ENCODE measurements around the gene KLHL20.
"Not testable (repeated sequence)": the region's sequence is repeated elsewhere in the genome, so short reads cannot be mapped to it uniquely, and the experiment has no call there.

The KLHL20 gene, protein sequence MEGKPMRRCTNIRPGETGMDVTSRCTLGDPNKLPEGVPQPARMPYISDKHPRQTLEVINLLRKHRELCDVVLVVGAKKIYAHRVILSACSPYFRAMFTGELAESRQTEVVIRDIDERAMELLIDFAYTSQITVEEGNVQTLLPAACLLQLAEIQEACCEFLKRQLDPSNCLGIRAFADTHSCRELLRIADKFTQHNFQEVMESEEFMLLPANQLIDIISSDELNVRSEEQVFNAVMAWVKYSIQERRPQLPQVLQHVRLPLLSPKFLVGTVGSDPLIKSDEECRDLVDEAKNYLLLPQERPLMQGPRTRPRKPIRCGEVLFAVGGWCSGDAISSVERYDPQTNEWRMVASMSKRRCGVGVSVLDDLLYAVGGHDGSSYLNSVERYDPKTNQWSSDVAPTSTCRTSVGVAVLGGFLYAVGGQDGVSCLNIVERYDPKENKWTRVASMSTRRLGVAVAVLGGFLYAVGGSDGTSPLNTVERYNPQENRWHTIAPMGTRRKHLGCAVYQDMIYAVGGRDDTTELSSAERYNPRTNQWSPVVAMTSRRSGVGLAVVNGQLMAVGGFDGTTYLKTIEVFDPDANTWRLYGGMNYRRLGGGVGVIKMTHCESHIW

DNA sequence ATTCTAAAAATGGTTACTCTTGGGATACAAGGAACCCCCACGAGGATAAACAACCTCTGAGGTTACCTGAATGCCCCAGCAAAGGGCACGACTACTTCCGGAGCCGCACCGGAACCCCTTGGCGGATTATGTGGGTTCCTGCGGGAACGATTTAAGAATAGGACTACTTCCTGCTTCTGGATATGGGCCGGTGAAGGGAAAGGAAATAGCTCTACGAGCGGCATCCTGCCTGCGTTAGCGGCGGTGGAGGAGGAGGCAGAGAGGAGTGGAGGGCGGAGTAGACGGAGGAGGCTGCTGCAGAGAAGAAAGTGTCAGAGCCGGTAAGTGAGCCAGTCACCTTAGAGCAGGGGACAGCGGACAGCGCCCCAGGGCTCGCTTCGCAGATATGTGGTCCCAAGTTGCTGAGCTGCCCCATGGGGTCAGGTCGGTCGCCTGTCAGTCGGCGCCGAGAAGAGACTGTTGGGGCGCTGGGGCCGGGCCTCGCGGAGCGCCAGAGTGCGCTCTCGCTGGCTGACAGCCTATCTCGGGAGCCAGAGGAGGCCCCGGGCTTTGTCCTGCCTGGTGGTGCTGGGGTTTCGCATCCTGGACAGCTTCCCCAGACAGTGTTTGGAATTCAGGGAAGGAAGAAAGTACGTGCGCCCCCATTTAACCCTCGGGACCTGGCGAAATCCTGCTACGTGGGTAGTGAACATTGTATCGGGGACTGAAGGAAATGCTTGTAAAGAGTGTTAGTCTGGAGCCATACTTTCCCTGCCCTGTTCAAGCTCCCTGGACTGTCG, at the start of gene KLHL20:
Gene KLHL20, plus strand, starts transcription at position 223 of the 779 bp plus-strand sequence. CDS start 1,063 bp downstream, outside the sequence.
- DNase-seq (ENCODE audit: low read depth, low spot score): peak; percentile 72

- DNase-seq (ENCODE audit: low read depth, low spot score): no peak
These were observed 48.1 kb upstream of the KLHL20 start for GRCh38 chr1:173666646-173667045.

- DNase-seq (ENCODE audit: low read depth, low spot score): no peak
These were observed 45.3 kb upstream of the KLHL20 start, which contains the start of gene ANKRD45 for GRCh38 chr1:173669491-173669941. TSS of gene ANKRD45 (minus strand) at chr1:173669851. CDS start at chr1:173659418, 10,433 bp downstream.

- DNase-seq (ENCODE audit: low read depth, low spot score): not testable (repeated sequence)
These were observed 40.3 kb upstream of the KLHL20 start for GRCh38 chr1:173674496-173674895.

DNA sequence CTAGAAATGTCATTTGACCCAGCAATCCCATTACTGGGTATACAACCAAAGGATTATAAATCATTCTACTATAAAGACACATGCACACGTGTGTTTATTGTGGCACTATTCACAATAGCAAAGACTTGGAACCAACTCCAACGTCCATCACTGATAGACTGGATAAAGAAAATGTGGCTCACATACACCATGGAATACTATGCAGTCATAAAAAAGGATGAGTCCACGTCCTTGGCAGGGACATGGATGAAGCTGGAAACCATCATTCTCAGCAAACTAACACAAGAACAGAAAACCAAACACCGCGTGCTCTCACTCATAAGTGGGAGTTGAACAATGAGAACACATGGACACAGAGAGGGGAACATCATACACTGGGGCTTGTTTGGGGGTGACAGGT, 34.6 kb upstream of the KLHL20 start:
- not testable (repeated sequence) for DNase-seq (ENCODE audit: low read depth, low spot score)

DNA sequence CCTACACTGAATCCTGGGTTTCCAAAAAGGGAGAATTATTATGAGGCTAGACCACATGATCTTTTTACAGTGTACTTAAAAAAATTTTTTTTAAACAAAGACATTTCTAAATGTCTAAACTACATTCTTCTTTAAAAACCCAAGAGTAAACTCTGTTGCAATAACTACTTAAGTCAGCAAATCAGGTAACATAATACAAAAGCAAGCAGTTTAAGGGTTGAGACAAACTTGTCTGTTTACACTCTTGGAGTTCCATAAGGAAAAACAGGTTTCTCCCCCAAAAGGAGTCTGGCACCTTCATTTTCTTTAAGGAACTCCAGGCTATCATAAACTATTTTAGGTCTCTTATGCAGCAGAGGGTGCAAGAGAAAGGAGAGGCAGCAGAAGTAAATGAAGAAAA, 32.6 kb upstream of the KLHL20 start:
- DNase-seq (ENCODE audit: low read depth, low spot score): no peak

DNA sequence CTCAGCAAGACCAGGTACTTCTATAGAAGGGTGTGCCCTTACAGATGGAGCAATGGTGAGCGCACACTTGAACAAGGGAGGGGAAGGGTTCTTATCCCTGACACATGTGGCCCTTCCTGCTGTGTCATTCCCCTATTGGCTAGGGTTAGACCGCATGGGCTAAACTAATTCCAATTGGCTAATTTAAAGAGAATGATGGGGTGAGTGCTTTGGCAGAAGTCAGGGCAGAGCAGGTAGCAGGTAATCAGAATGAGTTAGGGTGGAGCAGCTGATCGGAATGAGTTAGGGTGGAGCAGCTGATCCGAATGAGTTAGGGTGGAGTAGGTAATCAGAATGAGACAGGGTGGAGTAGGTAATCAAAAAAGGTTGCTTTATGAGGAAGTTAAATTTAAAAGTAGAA, 30.9 kb upstream of the KLHL20 start:
- DNase-seq (ENCODE audit: low read depth, low spot score): not testable (repeated sequence)

DNA sequence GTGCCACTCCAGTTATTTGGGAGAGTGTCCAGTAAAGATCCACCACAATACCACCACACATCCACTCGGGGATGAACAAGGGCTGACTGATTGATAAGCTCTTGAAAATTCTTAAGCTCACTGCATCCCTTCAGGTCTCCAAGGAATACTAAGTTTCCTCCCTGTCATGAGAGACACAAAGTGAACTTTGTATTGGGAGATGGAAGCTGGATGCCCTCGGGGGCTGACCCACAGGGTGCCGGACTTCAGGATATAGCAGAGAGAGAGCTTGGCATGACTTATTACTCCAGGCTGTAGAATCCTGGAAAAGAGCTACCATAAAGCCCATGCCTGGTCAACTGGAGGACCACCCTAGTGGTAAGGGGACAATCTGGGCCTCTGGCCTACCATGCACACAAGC, 29.7 kb upstream of the KLHL20 start:
- not testable (repeated sequence) for DNase-seq (ENCODE audit: low read depth, low spot score)

GRCh38 chr1:173688300-173688699, 26.5 kb upstream of the KLHL20 start:
- DNase-seq (ENCODE audit: low read depth, low spot score): no peak

DNA sequence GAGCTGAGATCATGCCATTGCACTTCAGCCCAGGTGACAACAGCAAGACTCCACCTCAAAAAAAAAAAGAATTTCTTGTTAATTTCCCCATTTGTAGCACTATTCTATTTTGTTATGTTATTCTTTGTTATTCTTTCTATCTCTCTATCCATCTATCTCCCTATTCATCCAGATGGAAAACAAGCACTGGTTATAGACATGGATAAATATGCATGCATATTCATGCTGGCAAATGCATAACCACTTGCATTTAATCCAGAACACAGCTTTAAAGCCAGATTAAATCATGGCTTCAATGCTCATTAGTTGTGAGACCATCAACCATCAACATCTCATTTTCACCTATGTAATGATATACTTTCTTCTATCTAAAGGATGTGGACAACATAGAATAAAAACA, 21.5 kb upstream of the KLHL20 start:
- DNase-seq (ENCODE audit: low read depth, low spot score): no peak

DNA sequence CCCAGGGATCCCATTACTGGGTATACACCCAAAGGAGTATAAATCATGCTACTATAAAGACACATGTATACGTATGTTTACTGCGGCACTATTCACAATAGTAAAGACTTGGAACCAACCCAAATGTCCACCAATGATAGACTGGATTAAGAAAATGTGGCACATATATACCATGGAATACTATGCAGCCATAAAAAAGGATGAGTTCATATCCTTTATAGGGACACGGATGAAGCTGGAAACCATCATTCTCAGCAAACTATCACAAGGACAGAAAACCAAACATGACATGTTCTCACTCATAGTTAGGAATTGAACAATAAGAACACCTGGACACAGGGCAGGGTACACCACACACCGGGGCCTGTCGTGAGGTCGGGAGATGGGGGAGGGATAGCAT, 13.5 kb upstream of the KLHL20 start:
- not testable (repeated sequence) for DNase-seq (ENCODE audit: low read depth, low spot score)

- DNase-seq (ENCODE audit: low read depth, low spot score): no peak
These were observed 12.0 kb upstream of the KLHL20 start for GRCh38 chr1:173702736-173703135.

DNA sequence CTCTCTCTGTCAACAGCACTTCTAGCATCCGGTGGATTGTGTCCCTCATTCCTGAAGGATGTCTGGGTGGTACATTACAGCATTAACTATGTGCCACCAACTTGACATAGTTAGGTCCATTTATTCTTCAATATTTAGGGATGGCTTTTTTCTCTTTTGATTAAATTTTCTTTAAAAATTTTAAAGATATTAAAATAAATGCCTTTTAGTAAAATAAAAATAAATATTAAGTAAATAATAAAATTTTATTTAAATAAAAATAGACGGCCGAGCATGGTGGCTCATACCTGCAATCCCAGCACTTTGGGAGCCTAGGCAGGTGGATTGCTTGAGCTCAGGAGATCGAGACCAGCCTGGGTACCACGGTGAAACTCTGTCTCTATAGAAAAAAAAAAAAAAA, 9.7 kb upstream of the KLHL20 start:
- DNase-seq (ENCODE audit: low read depth, low spot score): no peak

DNA sequence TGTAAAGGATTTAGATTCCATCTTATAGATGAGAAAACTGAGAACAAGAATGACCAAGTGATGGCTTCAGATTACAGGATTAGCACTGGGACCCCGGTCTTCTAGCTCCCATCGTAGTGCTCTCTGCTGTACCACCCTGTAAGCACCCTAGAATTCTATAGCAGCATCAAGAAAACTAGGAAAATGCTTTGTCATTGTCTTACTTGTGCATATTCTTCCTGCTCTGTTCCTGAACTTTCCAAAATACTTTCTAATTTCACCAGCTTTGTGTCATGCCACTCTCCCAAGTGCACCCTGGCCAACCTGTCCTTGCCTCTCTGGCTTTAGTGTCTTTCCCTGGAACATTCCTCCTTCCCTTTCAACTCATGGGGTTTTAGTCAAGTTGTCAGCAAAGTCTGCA, 6.0 kb upstream of the KLHL20 start:
- DNase-seq (ENCODE audit: low read depth, low spot score): no peak

GRCh38 chr1:173714441-173714758, 381 bp upstream of the KLHL20 start:
- no peak for DNase-seq (ENCODE audit: low read depth, low spot score)

GRCh38 chr1:173715538-173715844, 710 bp downstream of the KLHL20 start:
- no peak for DNase-seq (ENCODE audit: low read depth, low spot score)

DNA sequence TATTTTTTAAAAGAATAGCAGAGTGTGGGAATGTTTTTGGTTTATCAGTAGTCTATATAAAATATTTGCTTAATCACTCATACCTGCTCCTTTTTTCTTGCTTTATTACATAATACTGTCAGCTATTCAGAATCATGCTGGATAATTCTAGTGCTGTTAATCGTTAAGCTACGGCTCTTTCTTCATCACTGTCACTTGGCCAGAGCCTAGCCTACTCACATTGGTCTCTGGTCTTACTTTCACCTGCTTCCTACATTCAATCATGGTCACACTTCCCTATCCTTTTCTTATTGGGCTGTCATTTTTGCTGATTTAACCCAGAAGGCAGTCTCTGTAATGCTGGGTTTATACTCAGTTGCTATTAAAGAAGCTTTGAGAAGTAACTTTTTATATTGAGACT, 2.5 kb downstream of the KLHL20 start:
- DNase-seq (ENCODE audit: low read depth, low spot score): no peak

DNA sequence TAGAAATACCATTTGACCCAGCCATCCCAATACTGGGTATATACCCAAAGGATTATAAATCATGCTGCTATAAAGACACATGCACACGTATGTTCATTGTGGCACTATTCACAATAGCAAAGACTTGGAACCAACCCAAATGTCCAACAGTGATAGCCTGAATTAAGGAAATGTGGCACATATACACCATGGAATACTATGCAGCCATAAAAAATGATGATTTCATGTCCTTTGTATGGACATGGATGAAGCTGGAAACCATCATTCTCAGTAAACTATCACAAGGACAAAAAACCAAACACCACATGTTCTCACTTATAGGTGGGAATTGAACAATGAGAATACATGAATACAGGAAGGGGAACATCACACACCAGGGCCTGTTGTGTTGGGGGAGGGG, 16.6 kb downstream of the KLHL20 start:
- DNase-seq (ENCODE audit: low read depth, low spot score): not testable (repeated sequence)

DNA sequence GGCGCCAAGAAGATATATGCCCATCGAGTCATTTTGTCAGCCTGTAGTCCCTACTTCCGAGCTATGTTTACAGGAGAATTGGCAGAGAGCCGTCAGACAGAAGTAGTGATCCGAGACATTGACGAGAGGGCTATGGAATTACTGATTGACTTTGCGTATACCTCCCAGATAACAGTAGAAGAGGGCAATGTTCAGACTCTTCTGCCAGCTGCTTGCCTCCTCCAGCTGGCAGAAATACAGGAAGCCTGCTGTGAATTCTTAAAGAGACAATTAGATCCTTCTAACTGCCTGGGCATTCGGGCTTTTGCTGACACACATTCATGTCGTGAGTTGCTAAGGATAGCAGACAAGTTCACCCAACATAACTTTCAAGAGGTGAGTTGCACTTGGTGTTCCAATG, 19.1 kb downstream of the KLHL20 start:
- DNase-seq (ENCODE audit: low read depth, low spot score): no peak

DNA sequence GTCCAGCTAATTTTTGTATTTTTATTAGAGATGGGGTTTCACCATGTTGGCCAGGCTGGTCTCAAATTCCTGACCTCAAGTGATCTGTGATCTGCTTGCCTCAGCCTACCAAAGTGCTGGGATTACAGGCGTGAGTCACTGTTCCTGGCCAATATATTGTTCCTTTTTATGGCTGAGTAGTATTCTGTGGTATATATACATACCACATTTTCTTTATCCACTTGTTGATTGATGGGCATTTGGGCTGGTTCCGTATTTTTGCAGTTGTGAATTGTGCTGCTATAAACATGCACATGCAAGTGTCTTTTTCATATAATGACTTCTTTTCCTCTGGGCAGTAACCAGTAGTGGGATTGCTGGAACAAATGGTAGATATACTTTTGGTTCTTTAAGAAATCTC, 21.3 kb downstream of the KLHL20 start:
- DNase-seq (ENCODE audit: low read depth, low spot score): not testable (repeated sequence)

GRCh38 chr1:173742203-173742886, 27.6 kb downstream of the KLHL20 start:
- no peak for DNase-seq (ENCODE audit: low read depth, low spot score)

DNA sequence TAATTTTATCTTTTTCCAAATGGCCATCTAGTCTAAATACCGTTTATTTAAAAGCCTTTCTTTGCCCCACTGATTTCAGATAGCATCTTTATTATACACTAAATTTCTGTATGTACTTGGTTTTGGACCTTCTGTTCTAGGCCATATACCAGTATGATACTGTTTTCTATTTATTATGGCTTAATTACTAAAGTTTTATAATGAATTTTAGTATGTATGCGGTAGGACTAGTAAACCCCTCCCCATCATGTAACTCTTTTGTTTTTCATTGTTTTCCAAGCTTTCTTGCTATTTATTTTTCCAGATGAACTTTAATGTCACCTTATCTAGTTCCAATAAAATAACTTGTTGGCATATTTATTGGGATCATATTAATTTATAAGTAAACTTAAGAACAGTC, 29.9 kb downstream of the KLHL20 start:
- no peak for DNase-seq (ENCODE audit: low read depth, low spot score)

All from activated CD4-positive, CD25-positive, alpha-beta regulatory T cell treated with anti-CD3 and anti-CD28 coated beads, Interleukin-2, amount 50 U/mL, for 16 hours (primary cell).